Measurements from ENCODE around the gene S100A10. TPM values are rescaled to one million over a fixed set of nuclear protein-coding genes. Genes with fewer than 3 reads are reported as not detected.

Gene S100A10
- total and polyA plus RNA-seq, 2 experiments from 2014 or later = 35.9 to 634 TPM

GRCh38 chr1:152024223-152024622, 30.6 kb upstream of the S100A10 start (continued):
- TF ChIP-seq ZNF462 (CRISPR knock-in tag; IDR thresholded peaks at IDR 0.05) (no peak), POLR2AphosphoS5 (IDR thresholded peaks at IDR 0.05; ENCODE audit: low read depth) (no peak), ETS1 (IDR thresholded peaks at IDR 0.05) (no peak), REST (IDR thresholded peaks at IDR 0.05; ENCODE audit: unreplicated experiment) (no peak), EZH2phosphoT487 (IDR thresholded peaks at IDR 0.05; ENCODE audit: unreplicated experiment) (no peak), ZNF331 (CRISPR knock-in tag; IDR thresholded peaks at IDR 0.05; ENCODE audit: low read depth) (no peak), STAT1 (IDR thresholded peaks at IDR 0.05; ENCODE audit: unreplicated experiment) (no peak), NANOG (IDR thresholded peaks at IDR 0.05; ENCODE audit: borderline replicate concordance) (no peak), CREB1 (CRISPR knock-in tag; IDR thresholded peaks at IDR 0.05; ENCODE audit: low read depth) (no peak), ZNF114 (CRISPR knock-in tag; IDR thresholded peaks at IDR 0.05) (no peak)
